MM.1S (cell line): ENCODE results near the gene JAK2.

Source experiments
- DNase-seq: peaks from one replicate; pipeline ENCODE4 v3.0.0-alpha.2; 2015
- H2AFZ ChIP-seq: fragments of 300-600 bp; sonication (generic); 2 replicates; pipeline ENCODE4 v1.6.0; 2016; ENCODE audit warnings: antibody characterized with exemption, low read length
- H3F3A ChIP-seq: fragments of 300-600 bp; sonication (generic); 2 replicates; pipeline ENCODE4 v1.6.1; 2016; ENCODE audit warnings: mild to moderate bottlenecking, antibody characterized with exemption, low read length, moderate library complexity, mixed read lengths; ENCODE audit not compliant: insufficient read depth
- H3K27ac ChIP-seq: fragments of 300-600 bp; sonication (generic); 2 replicates; pipeline ENCODE4 v1.5.1; 2016; ENCODE audit warnings: mild to moderate bottlenecking, low read length
- H3K27me3 ChIP-seq: fragments of 300-600 bp; sonication (generic); replicated peaks from 2 replicates; pipeline ENCODE4 v1.6.0; 2016; ENCODE audit warnings: low read length; ENCODE audit not compliant: insufficient read depth
- H3K36me3 ChIP-seq: fragments of 300-600 bp; sonication (generic); replicated peaks from 2 replicates; pipeline ENCODE4 v1.6.1; 2016; ENCODE audit warnings: mild to moderate bottlenecking, low read length, mixed read lengths; ENCODE audit not compliant: insufficient read depth
- H3K4me1 ChIP-seq: fragments of 300-600 bp; sonication (generic); 2 replicates; pipeline ENCODE4 v1.6.1; 2016; ENCODE audit warnings: low read length, mixed read lengths
- H3K4me2 ChIP-seq: fragments of 300-600 bp; sonication (generic); 2 replicates; pipeline ENCODE4 v1.6.0; 2016; ENCODE audit warnings: low read depth, low read length
- H3K4me3 ChIP-seq: fragments of 300-600 bp; sonication (generic); 2 replicates; pipeline ENCODE4 v1.5.1; 2016; ENCODE audit warnings: low read length, mixed read lengths
- H3K79me2 ChIP-seq: fragments of 300-600 bp; sonication (generic); 2 replicates; pipeline ENCODE4 v1.6.1; 2016; ENCODE audit warnings: mixed run types, low read length, mixed read lengths
- H3K9ac ChIP-seq: fragments of 300-600 bp; sonication (generic); 2 replicates; pipeline ENCODE4 v1.6.1; 2016; ENCODE audit warnings: low read length, mixed read lengths
- H3K9me2 ChIP-seq: fragments of 300-600 bp; sonication (generic); replicated peaks from 2 replicates; pipeline ENCODE4 v1.6.1; 2016; ENCODE audit warnings: mild to moderate bottlenecking, low read length, mixed read lengths; ENCODE audit not compliant: insufficient read depth
- H3K9me3 ChIP-seq: fragments of 300-600 bp; sonication (generic); replicated peaks from 2 replicates; pipeline ENCODE4 v1.6.1; 2016; ENCODE audit warnings: mild to moderate bottlenecking, low read length, mixed read lengths; ENCODE audit not compliant: insufficient read depth
- H4K20me1 ChIP-seq: fragments of 300-600 bp; sonication (generic); 2 replicates; pipeline ENCODE4 v1.6.1; 2016; ENCODE audit warnings: mild to moderate bottlenecking, low read length, moderate library complexity, mixed read lengths; ENCODE audit not compliant: insufficient read depth
- EZH2 ChIP-seq: fragments of 300-600 bp; sonication (generic); optimal IDR thresholded peaks from 2 replicates; pipeline ENCODE3; 2017; ENCODE audit warnings: low read depth, mild to moderate bottlenecking, antibody characterized with exemption, low read length, mixed read lengths
- EZH2phosphoT487 ChIP-seq: fragments of 300-600 bp; sonication (generic); IDR thresholded peaks from 2 replicates; pipeline ENCODE4 v1.6.1; 2018; ENCODE audit warnings: antibody characterized with exemption, low read length
- TF ChIP-seq, protein P1 (sequence below): fragments of 300-600 bp; sonication (generic); IDR thresholded peaks from 2 replicates; pipeline ENCODE4 v1.5.1; 2016; ENCODE audit warnings: antibody characterized with exemption, low read length, mixed read lengths

JAK2 gene

DNA sequence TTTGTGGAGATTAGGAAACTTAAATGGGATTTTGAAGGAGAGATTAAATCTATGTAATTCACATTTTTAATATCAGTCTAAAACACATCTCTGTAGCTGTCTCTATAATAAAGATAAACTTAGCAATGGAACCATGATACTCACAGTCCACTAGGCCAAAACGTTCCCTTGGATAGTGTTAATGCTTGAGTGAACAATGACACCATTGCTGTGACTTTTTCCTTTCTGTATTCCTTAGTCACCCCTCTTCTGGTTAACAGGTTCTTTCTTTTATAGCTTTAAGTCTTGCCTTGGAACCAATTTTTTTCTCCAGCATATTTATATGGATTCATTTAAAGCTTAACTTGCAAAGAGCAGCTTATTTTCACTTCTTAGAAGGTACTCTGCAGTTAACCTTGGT lies 137.0 kb downstream of the JAK2 start:
- no peak for TF ChIP-seq EZH2phosphoT487
- TF ChIP-seq EZH2 = no peak
- TF ChIP-seq, protein P1, sequence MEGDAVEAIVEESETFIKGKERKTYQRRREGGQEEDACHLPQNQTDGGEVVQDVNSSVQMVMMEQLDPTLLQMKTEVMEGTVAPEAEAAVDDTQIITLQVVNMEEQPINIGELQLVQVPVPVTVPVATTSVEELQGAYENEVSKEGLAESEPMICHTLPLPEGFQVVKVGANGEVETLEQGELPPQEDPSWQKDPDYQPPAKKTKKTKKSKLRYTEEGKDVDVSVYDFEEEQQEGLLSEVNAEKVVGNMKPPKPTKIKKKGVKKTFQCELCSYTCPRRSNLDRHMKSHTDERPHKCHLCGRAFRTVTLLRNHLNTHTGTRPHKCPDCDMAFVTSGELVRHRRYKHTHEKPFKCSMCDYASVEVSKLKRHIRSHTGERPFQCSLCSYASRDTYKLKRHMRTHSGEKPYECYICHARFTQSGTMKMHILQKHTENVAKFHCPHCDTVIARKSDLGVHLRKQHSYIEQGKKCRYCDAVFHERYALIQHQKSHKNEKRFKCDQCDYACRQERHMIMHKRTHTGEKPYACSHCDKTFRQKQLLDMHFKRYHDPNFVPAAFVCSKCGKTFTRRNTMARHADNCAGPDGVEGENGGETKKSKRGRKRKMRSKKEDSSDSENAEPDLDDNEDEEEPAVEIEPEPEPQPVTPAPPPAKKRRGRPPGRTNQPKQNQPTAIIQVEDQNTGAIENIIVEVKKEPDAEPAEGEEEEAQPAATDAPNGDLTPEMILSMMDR = no peak
- Histone ChIP-seq H3K79me2 (no peaks in the 10 kb centered on the region), H3K4me3 (no peak overlapping the region), H4K20me1 (no peaks in the 10 kb centered on the region), H3K27me3 (no peaks in the 10 kb centered on the region), H3F3A (no peaks in the 10 kb centered on the region), H3K4me1 (no peaks in the 10 kb centered on the region), H3K27ac (no peak overlapping the region), H3K36me3 (no peaks in the 10 kb centered on the region), H3K9ac (no peak overlapping the region), H3K4me2 (no peak overlapping the region), H3K9me3 (no peaks in the 10 kb centered on the region), H2AFZ (no peak overlapping the region), H3K9me2 (no peaks in the 10 kb centered on the region)
- no peak for DNase-seq

DNA sequence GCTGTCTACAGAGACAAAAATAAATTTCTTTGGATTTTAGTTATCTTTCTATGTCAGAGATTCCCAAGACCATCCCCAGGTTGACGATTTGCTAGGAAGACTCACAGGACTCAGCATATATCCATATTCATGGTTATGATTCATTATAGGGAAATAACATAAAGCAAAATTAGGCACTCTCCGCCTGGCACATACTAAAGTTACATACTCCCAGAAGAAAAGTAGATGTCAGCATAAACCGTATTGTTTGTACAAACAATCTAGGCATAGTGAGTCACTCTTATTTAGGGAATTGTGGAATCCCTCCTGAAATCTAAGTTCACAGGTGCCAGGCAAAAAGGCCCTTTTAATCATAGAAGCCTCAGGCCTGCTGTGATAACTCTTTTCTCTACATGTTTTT lies 137.4 kb downstream of the JAK2 start:
- TF ChIP-seq, protein P1 = no peak
- no peak for TF ChIP-seq EZH2
- TF ChIP-seq EZH2phosphoT487 = no peak
- no peak overlapping the region for H3K4me3 ChIP-seq
- no peaks in the 10 kb centered on the region for H3K36me3 ChIP-seq
- no peaks in the 10 kb centered on the region for H3K9me2 ChIP-seq
- H3K4me1 ChIP-seq = no peaks in the 10 kb centered on the region
- DNase-seq = no peak
- no peaks in the 10 kb centered on the region for H3K27me3 ChIP-seq
- H2AFZ ChIP-seq = no peak overlapping the region
- no peaks in the 10 kb centered on the region for H4K20me1 ChIP-seq
- no peaks in the 10 kb centered on the region for H3K9me3 ChIP-seq
- no peaks in the 10 kb centered on the region for H3F3A ChIP-seq
- no peak overlapping the region for H3K4me2 ChIP-seq
- H3K79me2 ChIP-seq = no peaks in the 10 kb centered on the region
- no peak overlapping the region for H3K9ac ChIP-seq
- no peak overlapping the region for H3K27ac ChIP-seq

DNA sequence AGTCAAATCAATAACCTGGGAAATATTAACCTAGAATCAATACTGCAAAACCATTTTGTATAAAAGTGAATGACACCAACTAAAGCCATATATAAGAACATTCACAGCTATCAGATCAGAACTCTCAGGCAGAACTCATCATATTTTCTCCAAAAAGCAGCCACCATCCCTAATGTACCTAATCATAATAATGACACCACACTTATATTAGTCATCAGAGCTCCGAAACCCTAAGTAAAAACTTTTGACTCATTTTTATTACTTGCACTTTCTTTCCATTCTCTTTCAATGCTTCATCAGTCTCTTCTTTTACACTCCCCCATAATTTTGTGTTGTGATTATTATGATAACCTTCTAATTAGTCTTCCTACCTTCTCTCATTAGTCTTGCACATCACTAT lies 155.1 kb downstream of the JAK2 start:
- H3K27me3 ChIP-seq = no peaks in the 10 kb centered on the region
- no peaks in the 10 kb centered on the region for H3K9me3 ChIP-seq
- H4K20me1 ChIP-seq = no peaks in the 10 kb centered on the region
- no peaks in the 10 kb centered on the region for H3K9me2 ChIP-seq
- H3K9ac ChIP-seq = no peak overlapping the region
- no peak overlapping the region for H3K4me3 ChIP-seq
- TF ChIP-seq EZH2 (no peak), EZH2phosphoT487 (no peak)
- TF ChIP-seq, protein P1 = no peak
- no peaks in the 10 kb centered on the region for H3K4me1 ChIP-seq
- no peaks in the 10 kb centered on the region for H3K36me3 ChIP-seq
- H2AFZ ChIP-seq = no peak overlapping the region
- H3F3A ChIP-seq = no peaks in the 10 kb centered on the region
- no peak for DNase-seq
- H3K27ac ChIP-seq = no peak overlapping the region
- H3K4me2 ChIP-seq = no peak overlapping the region
- H3K79me2 ChIP-seq = no peaks in the 10 kb centered on the region
